DOHH2 (cell line): Measurements from ENCODE around the gene TRAPPC11.

Source experiments
- CTCF ChIP-seq: fragments of 200-600 bp; sonication (generic); IDR thresholded peaks from one replicate; pipeline ENCODE4 v1.5.1; 2014; ENCODE audit warnings: antibody characterized with exemption, mild to moderate bottlenecking, low read depth, low read length; ENCODE audit not compliant: poor library complexity, severe bottlenecking
- EZH2phosphoT487 ChIP-seq: fragments of 200-600 bp; sonication (generic); IDR thresholded peaks from 2 replicates; pipeline ENCODE4 v1.6.1; 2017; ENCODE audit warnings: borderline replicate concordance, mild to moderate bottlenecking, antibody characterized with exemption, low read length, moderate library complexity, mixed read lengths

GRCh38 chr4:183738961-183739360, 79.9 kb downstream of the TRAPPC11 start:
- TF ChIP-seq CTCF, result no peak
- TF ChIP-seq EZH2phosphoT487, result no peak
